ENCODE measurements around the gene AGR3. TPM values are rescaled to one million over a fixed set of nuclear protein-coding genes. Genes with fewer than 3 reads are reported as not detected.

Gene AGR3
- total and polyA plus RNA-seq, 5 donors from 2014 or later, result not detected

DNA sequence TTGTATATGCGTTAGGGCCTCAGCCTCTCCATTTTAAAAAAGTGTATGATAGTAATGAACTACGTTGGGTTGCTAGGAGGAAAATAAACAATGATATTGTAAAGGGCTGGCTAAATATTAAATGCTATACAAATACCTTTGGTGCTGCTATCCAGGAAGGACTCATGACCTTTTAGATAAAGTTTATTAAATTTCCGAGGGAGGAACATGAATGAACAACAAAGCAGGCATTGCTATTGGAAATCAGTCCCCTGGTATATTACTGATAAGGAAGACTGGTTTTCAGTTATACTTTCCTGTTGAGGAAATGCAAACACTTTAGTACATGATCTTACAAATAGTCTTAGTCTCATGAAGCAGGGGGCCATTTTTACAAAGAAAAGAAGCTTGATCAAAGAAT lies 59.8 kb downstream of the AGR3 start:
- peaks cover 4% of the 10 kb centered on the region for H3K27me3 ChIP-seq (ENCODE audit: control insufficient read depth, insufficient read depth, low read length)
- H3K4me3 Mint-ChIP-seq, result no peak overlapping the region
- ATAC-seq (ENCODE audit: low read depth in 2 of 2) (no peak), DNase-seq (no peak)
- no peak overlapping the region for H3K27ac ChIP-seq (ENCODE audit: insufficient read depth, low read length, poor library complexity, severe bottlenecking)
- H3K36me3 ChIP-seq (ENCODE audit: control insufficient read depth, insufficient read depth, low read length), result no peaks in the 10 kb centered on the region
- peaks cover 0 to 5% (median 0%) of the 10 kb centered on the region in 7 donors for H3K9me3 Mint-ChIP-seq
- no peaks in the 10 kb centered on the region for H3K27me3 Mint-ChIP-seq
- no peaks in the 10 kb centered on the region for H3K4me1 Mint-ChIP-seq
- H3K4me3 ChIP-seq (ENCODE audit: low read depth, low read length), result no peak overlapping the region
- no peaks in the 10 kb centered on the region for H3K4me1 ChIP-seq (ENCODE audit: control insufficient read depth, insufficient read depth, low read length, poor library complexity, severe bottlenecking)
- H3K36me3 Mint-ChIP-seq, result no peaks in the 10 kb centered on the region
- H3K9me3 ChIP-seq (ENCODE audit: control insufficient read depth in 2 of 2, low read length in 2 of 2), result no peaks in the 10 kb centered on the region
- no peak overlapping the region for H3K27ac Mint-ChIP-seq

DNA sequence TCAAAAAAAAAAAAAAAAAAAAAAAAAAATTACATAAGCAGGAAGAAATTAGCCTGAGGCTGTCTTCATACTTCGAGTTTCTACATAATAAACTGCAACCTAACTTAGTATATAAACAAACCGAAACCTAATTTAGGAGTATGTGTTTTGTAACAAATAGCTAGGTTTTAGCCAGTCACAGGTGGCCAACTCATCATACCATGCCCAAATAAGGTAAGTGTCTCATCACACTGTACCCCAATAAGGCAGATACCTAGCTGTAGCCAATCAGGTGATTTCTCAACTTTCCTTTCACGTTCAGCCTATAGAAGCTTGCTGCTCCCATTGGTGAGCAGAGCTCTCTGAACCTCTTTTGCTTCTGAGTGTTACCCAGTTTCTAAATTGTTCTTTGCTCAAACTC lies 63.1 kb downstream of the AGR3 start:
- Histone ChIP-seq H3K9me3 (ENCODE audit: control insufficient read depth in 2 of 2, low read length in 2 of 2) (no peaks in the 10 kb centered on the region), H3K27ac (ENCODE audit: insufficient read depth, low read length, poor library complexity, severe bottlenecking) (no peak overlapping the region), H3K4me3 (ENCODE audit: low read depth, low read length) (no peak overlapping the region), H3K4me1 (ENCODE audit: control insufficient read depth, insufficient read depth, low read length, poor library complexity, severe bottlenecking) (no peaks in the 10 kb centered on the region), H3K36me3 (ENCODE audit: control insufficient read depth, insufficient read depth, low read length) (no peaks in the 10 kb centered on the region), H3K27me3 (ENCODE audit: control insufficient read depth, insufficient read depth, low read length) (no peaks in the 10 kb centered on the region)
- no peak overlapping the region for H3K4me3 Mint-ChIP-seq
- no peak for DNase-seq
- H3K4me1 Mint-ChIP-seq, result no peaks in the 10 kb centered on the region
- peaks cover 8% of the 10 kb centered on the region for H3K27me3 Mint-ChIP-seq
- H3K36me3 Mint-ChIP-seq, result no peaks in the 10 kb centered on the region
- ATAC-seq (ENCODE audit: low read depth in 2 of 2), result no peak
- peaks cover 0 to 6% (median 0%) of the 10 kb centered on the region in 7 donors for H3K9me3 Mint-ChIP-seq
- no peak overlapping the region for H3K27ac Mint-ChIP-seq

DNA sequence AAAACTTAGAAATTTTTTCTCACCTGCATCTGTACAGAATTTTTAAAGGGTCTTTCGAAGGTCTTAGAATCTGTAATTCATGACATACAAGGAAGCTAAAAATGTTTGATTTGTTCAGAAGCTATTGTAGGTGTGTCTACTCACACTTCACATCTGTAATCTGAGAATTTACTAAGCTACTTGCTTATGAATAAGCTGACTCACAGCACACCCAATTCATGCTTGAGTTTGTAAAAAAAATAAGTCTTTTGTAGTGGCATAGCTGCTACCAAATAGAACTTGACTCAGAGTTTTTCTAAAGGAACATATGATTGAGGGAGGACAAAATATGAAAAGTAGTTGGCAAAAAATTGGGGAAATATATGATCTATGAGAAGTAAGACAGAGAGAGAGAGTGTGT lies 64.2 kb downstream of the AGR3 start:
- no peaks in the 10 kb centered on the region for H3K4me1 Mint-ChIP-seq
- H3K4me3 ChIP-seq (ENCODE audit: low read depth, low read length), result no peak overlapping the region

DNA sequence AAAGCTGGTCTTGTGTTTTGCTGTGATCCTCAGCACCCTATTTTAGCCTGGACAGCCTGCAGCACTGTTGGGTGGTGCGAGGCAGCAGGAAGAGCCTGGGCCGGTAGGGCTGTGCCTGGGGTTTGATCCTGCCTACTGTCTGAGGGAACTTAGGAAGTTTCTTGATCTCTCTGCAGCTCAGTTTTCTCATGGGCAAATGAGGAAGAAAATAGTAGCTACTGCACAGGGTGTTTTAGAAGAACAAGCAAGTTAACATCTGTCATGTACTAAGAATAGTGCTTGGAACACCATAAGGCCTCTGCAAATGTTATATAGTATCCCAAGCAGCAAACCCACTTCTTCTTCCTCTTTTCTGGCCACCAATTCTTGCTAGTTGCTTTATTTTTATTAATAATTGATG lies 65.0 kb downstream of the AGR3 start:
- H3K9me3 Mint-ChIP-seq, result peaks cover 0 to 6% (median 0%) of the 10 kb centered on the region in 7 donors
- no peaks in the 10 kb centered on the region for H3K36me3 Mint-ChIP-seq
- no peaks in the 10 kb centered on the region for H3K4me1 ChIP-seq (ENCODE audit: control insufficient read depth, insufficient read depth, low read length, poor library complexity, severe bottlenecking)
- no peaks in the 10 kb centered on the region for H3K9me3 ChIP-seq (ENCODE audit: control insufficient read depth in 2 of 2, low read length in 2 of 2)
- no peaks in the 10 kb centered on the region for H3K4me1 Mint-ChIP-seq
- H3K36me3 ChIP-seq (ENCODE audit: control insufficient read depth, insufficient read depth, low read length), result no peaks in the 10 kb centered on the region
- no peak overlapping the region for H3K27ac ChIP-seq (ENCODE audit: insufficient read depth, low read length, poor library complexity, severe bottlenecking)
- ATAC-seq (ENCODE audit: low read depth in 2 of 2) (no peak), DNase-seq (no peak)
- no peaks in the 10 kb centered on the region for H3K27me3 ChIP-seq (ENCODE audit: control insufficient read depth, insufficient read depth, low read length)
- no peak overlapping the region for H3K4me3 ChIP-seq (ENCODE audit: low read depth, low read length)
- H3K27me3 Mint-ChIP-seq, result peaks cover 11% of the 10 kb centered on the region
- H3K27ac Mint-ChIP-seq, result no peak overlapping the region
- H3K4me3 Mint-ChIP-seq, result no peak overlapping the region

More for the DNA sequence above, 64.2 kb downstream of the AGR3 start:
- Histone ChIP-seq H3K36me3 (ENCODE audit: control insufficient read depth, insufficient read depth, low read length) (no peaks in the 10 kb centered on the region), H3K27ac (ENCODE audit: insufficient read depth, low read length, poor library complexity, severe bottlenecking) (no peak overlapping the region), H3K4me1 (ENCODE audit: control insufficient read depth, insufficient read depth, low read length, poor library complexity, severe bottlenecking) (no peaks in the 10 kb centered on the region), H3K9me3 (ENCODE audit: control insufficient read depth in 2 of 2, low read length in 2 of 2) (no peaks in the 10 kb centered on the region), H3K27me3 (ENCODE audit: control insufficient read depth, insufficient read depth, low read length) (no peaks in the 10 kb centered on the region)
- Mint-ChIP-seq H3K27me3 (peaks cover 11% of the 10 kb centered on the region), H3K9me3 (peaks cover 0 to 6% (median 0%) of the 10 kb centered on the region in 7 donors), H3K36me3 (no peaks in the 10 kb centered on the region), H3K4me3 (no peak overlapping the region), H3K27ac (no peak overlapping the region)
- DNase-seq (no peak), ATAC-seq (ENCODE audit: low read depth in 2 of 2) (no peak)

DNA sequence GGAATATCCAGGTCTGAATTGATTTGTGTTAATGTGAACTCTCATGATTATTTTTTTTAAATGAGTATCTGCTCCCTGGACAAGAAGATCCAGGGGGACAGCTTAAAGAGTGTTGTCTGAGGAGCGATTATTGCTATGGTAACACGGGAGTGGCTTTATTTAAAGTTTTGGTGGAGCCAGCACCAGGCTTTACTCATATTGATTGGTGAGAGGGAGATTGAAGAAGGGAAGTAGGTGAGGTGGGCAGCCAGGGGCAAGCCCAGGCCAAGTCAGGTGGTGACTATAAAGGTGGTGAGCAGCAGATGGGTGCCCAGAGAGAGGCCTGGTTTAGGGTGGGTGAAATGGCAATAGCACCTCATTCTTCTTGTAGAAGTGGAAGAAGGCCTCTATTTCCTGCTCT lies 66.8 kb downstream of the AGR3 start:
- H3K9me3 ChIP-seq (ENCODE audit: control insufficient read depth in 2 of 2, low read length in 2 of 2), result no peaks in the 10 kb centered on the region
- Mint-ChIP-seq H3K36me3 (no peaks in the 10 kb centered on the region), H3K27me3 (peaks cover 11% of the 10 kb centered on the region), H3K9me3 (peaks cover 0 to 6% (median 0%) of the 10 kb centered on the region in 7 donors), H3K4me3 (no peak overlapping the region), H3K4me1 (no peaks in the 10 kb centered on the region), H3K27ac (no peak overlapping the region)
- no peak for ATAC-seq (ENCODE audit: low read depth in 2 of 2)
- no peaks in the 10 kb centered on the region for H3K36me3 ChIP-seq (ENCODE audit: control insufficient read depth, insufficient read depth, low read length)
- no peaks in the 10 kb centered on the region for H3K4me1 ChIP-seq (ENCODE audit: control insufficient read depth, insufficient read depth, low read length, poor library complexity, severe bottlenecking)
- no peak for DNase-seq
- no peak overlapping the region for H3K4me3 ChIP-seq (ENCODE audit: low read depth, low read length)
- H3K27me3 ChIP-seq (ENCODE audit: control insufficient read depth, insufficient read depth, low read length), result no peaks in the 10 kb centered on the region
- H3K27ac ChIP-seq (ENCODE audit: insufficient read depth, low read length, poor library complexity, severe bottlenecking), result no peak overlapping the region

DNA sequence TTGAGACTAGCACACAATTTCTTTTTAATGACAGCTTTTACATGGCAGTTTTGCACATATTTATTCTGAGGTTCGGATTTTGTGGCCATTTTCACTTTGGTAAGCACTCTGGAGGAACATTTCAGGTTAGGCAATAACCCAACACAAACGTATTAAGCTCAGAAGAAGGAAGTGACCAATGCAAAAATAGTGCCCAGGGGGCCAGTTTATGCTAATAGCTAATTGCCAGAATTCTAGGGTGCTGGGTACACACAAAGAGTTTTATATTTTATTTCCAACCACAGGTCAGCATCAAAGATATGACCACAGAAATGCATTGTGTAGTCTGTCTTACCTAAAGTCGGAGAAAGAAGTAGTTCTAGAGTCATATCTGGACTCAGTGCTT lies 68.6 kb downstream of the AGR3 start:
- H3K27ac ChIP-seq (ENCODE audit: insufficient read depth, low read length, poor library complexity, severe bottlenecking), result no peak overlapping the region
- Mint-ChIP-seq H3K4me3 (no peak overlapping the region), H3K36me3 (no peaks in the 10 kb centered on the region), H3K4me1 (no peaks in the 10 kb centered on the region), H3K9me3 (peaks cover 0 to 6% (median 0%) of the 10 kb centered on the region in 7 donors), H3K27ac (no peak overlapping the region), H3K27me3 (peaks cover 17% of the 10 kb centered on the region)
- DNase-seq (no peak), ATAC-seq (ENCODE audit: low read depth in 2 of 2) (no peak)
- no peaks in the 10 kb centered on the region for H3K4me1 ChIP-seq (ENCODE audit: control insufficient read depth, insufficient read depth, low read length, poor library complexity, severe bottlenecking)
- H3K9me3 ChIP-seq (ENCODE audit: control insufficient read depth in 2 of 2, low read length in 2 of 2), result no peaks in the 10 kb centered on the region
- H3K4me3 ChIP-seq (ENCODE audit: low read depth, low read length), result no peak overlapping the region
- peaks cover 3% of the 10 kb centered on the region for H3K27me3 ChIP-seq (ENCODE audit: control insufficient read depth, insufficient read depth, low read length)
- no peaks in the 10 kb centered on the region for H3K36me3 ChIP-seq (ENCODE audit: control insufficient read depth, insufficient read depth, low read length)

DNA sequence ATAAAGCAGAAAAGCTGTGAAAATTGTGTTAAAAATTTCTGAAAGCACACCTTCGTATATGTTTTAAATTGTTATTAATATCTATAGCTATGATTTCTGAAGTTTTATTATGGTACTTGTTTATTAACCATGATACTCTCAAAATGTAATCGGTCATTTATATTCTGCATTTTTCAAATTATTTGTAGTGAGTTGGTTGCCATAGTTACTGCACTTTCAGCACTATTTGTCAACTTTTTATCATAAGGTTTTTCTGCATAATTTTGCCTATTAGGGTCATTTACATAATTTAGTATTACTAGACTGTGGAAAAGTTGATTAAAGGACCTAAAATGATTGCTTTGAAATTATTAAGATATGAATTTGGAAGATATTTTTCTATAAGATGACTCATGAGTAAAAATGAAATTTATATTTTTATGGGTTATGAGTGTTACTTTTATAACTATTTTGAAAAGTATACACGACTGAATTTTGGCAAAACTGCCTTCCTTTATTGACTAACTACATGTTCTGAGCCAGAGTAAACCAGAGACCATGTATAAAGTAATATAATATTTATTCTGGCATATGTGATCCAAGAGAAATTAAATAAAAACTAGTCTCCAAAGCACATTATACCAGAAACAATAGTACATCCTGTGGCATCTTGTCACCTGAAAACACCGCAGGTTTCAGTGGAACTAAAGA lies 69.1 kb downstream of the AGR3 start:
- H3K27ac ChIP-seq (ENCODE audit: insufficient read depth, low read length, poor library complexity, severe bottlenecking), result no peak overlapping the region
- ATAC-seq (ENCODE audit: low read depth in 2 of 2), result no peak
- H3K27me3 Mint-ChIP-seq, result peaks cover 17% of the 10 kb centered on the region

DNA sequence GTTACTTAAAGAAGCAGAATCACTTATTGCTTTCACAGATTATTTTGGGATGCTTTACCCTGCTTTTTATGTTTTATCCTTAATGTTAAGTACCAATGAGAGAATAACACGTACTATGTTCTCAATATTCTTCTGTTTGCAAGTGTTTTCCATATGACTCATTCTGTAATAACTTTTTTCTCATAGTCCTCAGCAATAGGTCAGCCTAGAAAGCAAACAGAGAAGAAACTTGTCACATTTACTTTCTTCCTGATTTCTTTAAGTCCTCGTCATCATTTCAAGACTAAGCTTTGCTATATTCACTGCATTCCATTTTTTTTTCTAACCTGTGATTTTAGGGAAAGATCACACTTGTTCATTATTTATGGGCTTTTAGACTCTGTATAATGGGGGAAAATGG lies 70.2 kb downstream of the AGR3 start:
- Histone ChIP-seq H3K9me3 (ENCODE audit: control insufficient read depth in 2 of 2, low read length in 2 of 2) (no peaks in the 10 kb centered on the region), H3K4me1 (ENCODE audit: control insufficient read depth, insufficient read depth, low read length, poor library complexity, severe bottlenecking) (no peaks in the 10 kb centered on the region), H3K4me3 (ENCODE audit: low read depth, low read length) (no peak overlapping the region), H3K27ac (ENCODE audit: insufficient read depth, low read length, poor library complexity, severe bottlenecking) (no peak overlapping the region), H3K27me3 (ENCODE audit: control insufficient read depth, insufficient read depth, low read length) (peaks cover 7% of the 10 kb centered on the region), H3K36me3 (ENCODE audit: control insufficient read depth, insufficient read depth, low read length) (no peaks in the 10 kb centered on the region)
- Mint-ChIP-seq H3K4me1 (no peaks in the 10 kb centered on the region), H3K27me3 (peaks cover 17% of the 10 kb centered on the region), H3K4me3 (no peak overlapping the region), H3K36me3 (no peaks in the 10 kb centered on the region), H3K27ac (no peak overlapping the region), H3K9me3 (peaks cover 0 to 5% (median 0%) of the 10 kb centered on the region in 7 donors)
- ATAC-seq (ENCODE audit: low read depth in 2 of 2) (no peak), DNase-seq (no peak)

More for the DNA sequence above, 69.1 kb downstream of the AGR3 start:
- no peak for DNase-seq
- peaks cover 0 to 5% (median 0%) of the 10 kb centered on the region in 7 donors for H3K9me3 Mint-ChIP-seq
- no peaks in the 10 kb centered on the region for H3K36me3 ChIP-seq (ENCODE audit: control insufficient read depth, insufficient read depth, low read length)
- no peaks in the 10 kb centered on the region for H3K4me1 ChIP-seq (ENCODE audit: control insufficient read depth, insufficient read depth, low read length, poor library complexity, severe bottlenecking)
- no peak overlapping the region for H3K27ac Mint-ChIP-seq
- H3K4me3 ChIP-seq (ENCODE audit: low read depth, low read length), result no peak overlapping the region
- H3K27me3 ChIP-seq (ENCODE audit: control insufficient read depth, insufficient read depth, low read length), result peaks cover 7% of the 10 kb centered on the region
- H3K36me3 Mint-ChIP-seq, result no peaks in the 10 kb centered on the region
- no peaks in the 10 kb centered on the region for H3K4me1 Mint-ChIP-seq
- H3K4me3 Mint-ChIP-seq, result no peak overlapping the region
- no peaks in the 10 kb centered on the region for H3K9me3 ChIP-seq (ENCODE audit: control insufficient read depth in 2 of 2, low read length in 2 of 2)

All from CD4-positive, CD25-positive, alpha-beta regulatory T cell (primary cell).